ENCODE data around the gene FBXO46.

FBXO46 gene

DNA sequence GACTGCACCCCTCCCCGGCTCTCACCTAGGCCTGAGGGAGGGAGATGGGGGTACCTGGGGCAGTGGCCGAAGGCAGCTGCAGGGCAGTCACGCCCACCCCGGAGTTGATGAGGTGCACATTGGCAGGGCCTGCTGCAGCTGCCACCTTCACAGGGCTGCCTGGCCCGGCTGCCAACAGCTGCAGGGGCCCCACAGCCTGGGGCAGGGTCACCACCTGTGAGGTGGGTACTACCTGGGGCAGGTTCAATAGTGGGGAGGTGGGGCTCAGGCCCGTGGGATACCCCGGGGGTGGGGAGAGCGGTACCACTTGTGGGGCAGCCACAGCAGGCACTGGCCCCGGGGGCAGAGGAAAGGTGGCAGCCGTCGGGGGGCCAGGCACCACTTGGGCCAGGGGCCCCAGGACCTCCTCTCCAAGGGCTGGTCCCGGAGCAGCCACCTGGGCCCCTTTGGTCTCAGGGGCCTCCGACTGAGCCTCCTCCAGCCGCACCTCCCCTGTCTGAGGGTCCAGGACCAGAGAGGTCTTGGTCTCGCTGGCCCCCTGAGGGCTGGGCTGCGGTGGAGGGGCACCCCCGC, 35.7 kb upstream of the FBXO46 start:
- H3K27ac ChIP-seq (ENCODE audit: low read length): no peak overlapping the region
- no peak for DNase-seq (ENCODE audit: low read depth, low spot score)
- H3K36me3 ChIP-seq (ENCODE audit: control insufficient read depth, insufficient read depth, low read length): no peaks in the 10 kb centered on the region
- WGBS (ENCODE audit: insufficient coverage, insufficient read length): no CpG with 5 or more reads among the region's 17 CpGs
- H3K4me3 ChIP-seq (ENCODE audit: low read length): no peak overlapping the region
- H3K9me3 ChIP-seq (ENCODE audit: control insufficient read depth, insufficient read depth, low read length): no peaks in the 10 kb centered on the region
- peaks cover 19% of the 10 kb centered on the region for H3K4me1 ChIP-seq (ENCODE audit: control insufficient read depth, insufficient read depth, low read length)
- no peaks in the 10 kb centered on the region for H3K27me3 ChIP-seq (ENCODE audit: control insufficient read depth, insufficient read depth, low read length)

DNA sequence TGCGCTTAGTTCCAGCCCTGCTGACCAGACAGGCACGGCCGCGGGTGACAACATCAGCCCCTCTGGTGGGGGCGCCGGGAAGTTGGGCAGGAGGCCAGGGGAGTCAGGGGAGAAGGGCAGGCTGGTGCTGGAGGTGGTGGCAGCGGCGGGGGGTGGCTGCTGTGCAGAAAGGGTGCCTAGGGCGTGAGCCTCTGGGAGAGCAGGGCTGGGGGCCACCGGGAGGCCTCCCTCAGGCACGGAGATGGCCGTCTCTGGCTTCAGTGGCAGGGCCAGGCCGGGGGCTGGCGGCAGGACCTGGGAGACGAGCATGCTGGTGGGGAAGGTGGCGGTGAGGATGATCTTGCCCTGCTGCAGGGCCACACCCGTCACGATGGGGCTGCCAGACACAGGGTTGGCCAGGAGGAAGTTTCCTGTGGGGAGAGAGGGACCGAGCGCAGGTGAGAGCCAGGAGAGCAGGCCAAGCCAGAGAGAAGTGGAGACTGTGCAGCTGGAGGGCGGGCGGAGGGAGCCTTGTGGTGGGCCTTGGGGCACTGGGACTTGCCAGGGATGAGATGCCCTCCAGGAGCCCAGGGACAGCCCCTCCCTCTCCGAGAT, 35.1 kb upstream of the FBXO46 start:
- H3K36me3 ChIP-seq (ENCODE audit: control insufficient read depth, insufficient read depth, low read length): no peaks in the 10 kb centered on the region
- no peak for DNase-seq (ENCODE audit: low read depth, low spot score)

DNA sequence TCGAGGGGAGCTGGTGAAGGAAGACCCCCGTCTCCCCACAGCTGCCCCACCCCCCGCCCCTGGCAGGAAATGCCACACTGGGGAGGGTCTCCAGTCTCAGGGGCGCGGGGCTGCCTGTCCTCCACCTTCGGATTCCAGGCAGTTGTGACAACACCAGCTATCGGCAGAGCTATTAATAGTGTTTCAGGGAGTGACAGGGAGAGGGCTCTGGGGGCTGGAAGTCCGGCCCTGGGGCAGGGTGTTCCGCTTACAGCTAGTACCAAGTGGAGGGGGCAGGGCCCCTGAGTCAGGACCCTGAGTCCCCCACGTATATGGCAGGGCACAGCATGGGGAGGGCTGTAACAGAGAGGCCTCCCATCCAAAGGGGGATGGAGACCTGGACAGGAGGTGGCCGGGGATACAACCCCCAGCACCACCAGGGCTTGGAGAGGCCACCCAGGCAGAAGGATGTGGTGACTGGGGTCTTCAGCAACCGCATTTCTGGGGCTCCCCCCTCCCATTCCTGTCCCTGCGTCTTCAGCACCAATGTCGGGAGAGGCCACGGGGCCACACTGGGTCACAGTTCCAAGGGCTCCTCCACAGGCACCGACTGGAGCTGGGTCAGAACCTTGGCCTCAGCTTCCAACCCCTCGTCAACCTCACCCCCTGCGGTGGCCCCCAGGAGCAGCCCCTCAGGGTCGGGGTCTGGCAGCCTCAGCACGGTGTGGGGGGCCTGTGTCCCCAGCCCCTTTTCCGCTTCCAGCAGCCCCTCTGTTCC, 34.4 kb upstream of the FBXO46 start:
- Histone ChIP-seq H3K4me1 (ENCODE audit: control insufficient read depth, insufficient read depth, low read length) (peaks cover 19% of the 10 kb centered on the region), H3K4me3 (ENCODE audit: low read length) (no peak overlapping the region), H3K27me3 (ENCODE audit: control insufficient read depth, insufficient read depth, low read length) (no peaks in the 10 kb centered on the region), H3K9me3 (ENCODE audit: control insufficient read depth, insufficient read depth, low read length) (no peaks in the 10 kb centered on the region), H3K27ac (ENCODE audit: low read length) (no peak overlapping the region), H3K36me3 (ENCODE audit: control insufficient read depth, insufficient read depth, low read length) (no peaks in the 10 kb centered on the region)
- no CpG with 5 or more reads among the region's 21 CpGs for WGBS (ENCODE audit: insufficient coverage, insufficient read length)
- no peak for DNase-seq (ENCODE audit: low read depth, low spot score)

More for the DNA sequence above, 35.1 kb upstream of the FBXO46 start:
- WGBS (ENCODE audit: insufficient coverage, insufficient read length): no CpG with 5 or more reads among the region's 23 CpGs
- no peaks in the 10 kb centered on the region for H3K9me3 ChIP-seq (ENCODE audit: control insufficient read depth, insufficient read depth, low read length)
- no peak overlapping the region for H3K27ac ChIP-seq (ENCODE audit: low read length)
- H3K4me1 ChIP-seq (ENCODE audit: control insufficient read depth, insufficient read depth, low read length): peaks cover 19% of the 10 kb centered on the region
- no peaks in the 10 kb centered on the region for H3K27me3 ChIP-seq (ENCODE audit: control insufficient read depth, insufficient read depth, low read length)
- no peak overlapping the region for H3K4me3 ChIP-seq (ENCODE audit: low read length)

DNA sequence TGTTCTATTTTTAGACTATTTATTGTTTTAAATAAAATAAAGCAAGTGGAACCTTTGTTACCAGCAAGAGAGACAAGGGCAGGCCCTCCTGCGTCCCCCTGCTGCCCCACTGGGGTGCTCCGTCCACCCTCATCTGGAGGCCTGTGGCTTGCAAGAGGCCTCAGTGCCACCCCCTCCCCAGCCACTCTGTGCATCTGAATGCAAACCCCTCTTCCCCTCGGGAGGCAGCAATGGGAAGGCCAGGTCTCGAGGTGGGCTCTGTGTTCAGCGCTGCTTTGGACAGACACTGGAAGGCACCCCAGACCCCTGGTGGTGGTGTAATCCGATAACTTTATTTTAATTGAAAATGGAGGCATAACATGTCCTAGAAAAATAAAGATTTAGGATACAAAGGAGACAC, 33.8 kb upstream of the FBXO46 start:
- Histone ChIP-seq H3K9me3 (ENCODE audit: control insufficient read depth, insufficient read depth, low read length) (no peaks in the 10 kb centered on the region), H3K27ac (ENCODE audit: low read length) (no peak overlapping the region), H3K27me3 (ENCODE audit: control insufficient read depth, insufficient read depth, low read length) (no peaks in the 10 kb centered on the region), H3K36me3 (ENCODE audit: control insufficient read depth, insufficient read depth, low read length) (no peaks in the 10 kb centered on the region), H3K4me1 (ENCODE audit: control insufficient read depth, insufficient read depth, low read length) (peaks cover 19% of the 10 kb centered on the region), H3K4me3 (ENCODE audit: low read length) (no peak overlapping the region)
- no peak for DNase-seq (ENCODE audit: low read depth, low spot score)
- no CpG with 5 or more reads among the region's 6 CpGs for WGBS (ENCODE audit: insufficient coverage, insufficient read length)

DNA sequence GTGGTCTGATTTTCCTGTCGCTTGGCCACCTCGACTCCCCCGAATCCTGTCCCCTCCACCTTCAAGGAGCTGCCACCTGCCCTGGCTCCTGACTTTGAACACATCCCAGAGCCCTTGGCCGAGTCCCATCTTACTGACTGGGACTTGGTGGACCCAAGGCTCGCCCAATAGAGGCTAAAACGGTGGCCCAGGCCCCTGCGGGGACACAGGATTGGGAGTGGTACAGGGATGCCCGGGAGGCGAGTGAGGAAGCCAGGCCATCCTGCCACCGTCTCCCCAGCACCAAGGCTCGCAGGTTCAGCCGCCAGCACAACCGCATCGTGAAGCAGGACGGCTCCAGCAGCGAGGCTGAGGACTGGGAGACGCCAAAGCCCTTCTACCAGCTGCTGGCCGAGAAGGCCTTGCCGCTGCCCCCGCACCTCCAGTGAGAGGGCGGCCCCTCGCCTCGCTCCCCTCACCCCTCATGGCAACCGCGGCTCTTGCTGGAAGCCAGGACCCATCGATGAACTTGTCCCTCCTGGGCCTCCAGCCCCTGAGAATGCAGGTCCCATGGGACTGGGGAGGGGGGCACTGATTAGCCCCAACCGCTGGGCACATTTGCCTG, 33.1 kb upstream of the FBXO46 start:
- Histone ChIP-seq H3K9me3 (ENCODE audit: control insufficient read depth, insufficient read depth, low read length) (no peaks in the 10 kb centered on the region), H3K27me3 (ENCODE audit: control insufficient read depth, insufficient read depth, low read length) (no peaks in the 10 kb centered on the region), H3K36me3 (ENCODE audit: control insufficient read depth, insufficient read depth, low read length) (no peaks in the 10 kb centered on the region), H3K4me1 (ENCODE audit: control insufficient read depth, insufficient read depth, low read length) (peaks cover 19% of the 10 kb centered on the region), H3K27ac (ENCODE audit: low read length) (no peak overlapping the region), H3K4me3 (ENCODE audit: low read length) (no peak overlapping the region)
- WGBS (ENCODE audit: insufficient coverage, insufficient read length): no CpG with 5 or more reads among the region's 27 CpGs
- DNase-seq (ENCODE audit: low read depth, low spot score): no peak

DNA sequence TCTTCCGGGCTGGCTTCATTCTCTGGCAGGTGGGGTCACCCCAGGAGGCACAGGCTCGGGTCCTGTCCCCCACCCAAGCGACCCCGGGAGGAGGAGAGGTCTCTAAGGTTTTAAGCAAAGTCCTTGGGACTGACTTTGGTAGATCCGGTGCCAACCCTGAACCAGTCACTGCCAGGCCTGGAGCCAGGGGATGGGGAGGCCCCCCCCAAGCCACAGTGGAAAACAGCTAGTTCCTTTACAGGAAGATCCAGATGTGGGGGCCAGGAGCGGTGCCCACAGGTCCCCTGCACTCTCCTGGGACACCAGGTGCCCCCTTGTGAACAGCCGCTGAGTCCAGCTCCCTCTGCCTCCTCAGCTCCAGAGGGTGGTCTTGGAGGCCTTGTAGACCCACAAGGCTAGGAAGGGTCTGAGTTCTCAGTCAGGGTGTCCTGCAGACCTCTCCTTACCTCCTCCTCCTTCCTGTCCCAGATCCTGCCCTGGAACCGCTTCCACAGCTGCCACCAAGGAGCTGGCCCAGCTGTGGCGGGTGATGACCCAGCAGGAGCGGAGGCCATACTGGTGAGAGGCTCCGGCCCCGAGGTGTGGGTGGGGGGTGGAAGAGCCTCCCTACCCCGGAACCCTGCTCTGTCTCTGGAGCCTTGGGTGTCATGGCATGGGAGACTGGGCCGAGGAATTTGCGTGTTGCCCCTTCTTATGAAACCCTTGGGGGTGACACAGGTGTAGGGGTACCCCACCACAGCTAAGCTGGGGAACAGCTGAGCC, 32.4 kb upstream of the FBXO46 start:
- no peak overlapping the region for H3K27ac ChIP-seq (ENCODE audit: low read length)
- no peak overlapping the region for H3K4me3 ChIP-seq (ENCODE audit: low read length)
- WGBS (ENCODE audit: insufficient coverage, insufficient read length): no CpG with 5 or more reads among the region's 15 CpGs

DNA sequence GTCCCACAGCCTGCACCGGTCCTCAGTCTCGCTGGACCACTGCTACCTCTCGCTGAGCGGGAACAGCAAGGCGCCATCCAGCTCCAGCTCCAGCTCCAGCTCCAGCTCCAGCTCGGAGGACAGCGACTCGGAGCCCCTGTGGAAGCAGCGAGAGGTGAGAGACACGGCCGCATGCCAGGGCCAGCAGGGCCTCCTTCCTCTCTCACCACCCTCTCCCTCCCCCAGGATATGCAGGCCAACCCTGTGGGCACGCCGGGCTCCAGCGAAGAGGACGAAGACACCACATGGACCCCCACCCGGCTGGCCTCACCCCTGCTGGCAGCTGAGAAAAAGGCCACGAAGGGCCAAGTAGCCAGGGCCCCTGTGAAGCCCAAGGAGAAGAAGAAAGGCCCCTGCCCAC, 31.0 kb upstream of the FBXO46 start:
- peaks cover 16% of the 10 kb centered on the region for H3K4me1 ChIP-seq (ENCODE audit: control insufficient read depth, insufficient read depth, low read length)
- no peaks in the 10 kb centered on the region for H3K9me3 ChIP-seq (ENCODE audit: control insufficient read depth, insufficient read depth, low read length)
- no peaks in the 10 kb centered on the region for H3K27me3 ChIP-seq (ENCODE audit: control insufficient read depth, insufficient read depth, low read length)
- DNase-seq (ENCODE audit: low read depth, low spot score): no peak
- no CpG with 5 or more reads among the region's 17 CpGs for WGBS (ENCODE audit: insufficient coverage, insufficient read length)
- H3K36me3 ChIP-seq (ENCODE audit: control insufficient read depth, insufficient read depth, low read length): no peaks in the 10 kb centered on the region
- no peak overlapping the region for H3K4me3 ChIP-seq (ENCODE audit: low read length)
- no peak overlapping the region for H3K27ac ChIP-seq (ENCODE audit: low read length)

More for the DNA sequence above, 32.4 kb upstream of the FBXO46 start:
- Histone ChIP-seq H3K27me3 (ENCODE audit: control insufficient read depth, insufficient read depth, low read length) (no peaks in the 10 kb centered on the region), H3K9me3 (ENCODE audit: control insufficient read depth, insufficient read depth, low read length) (no peaks in the 10 kb centered on the region), H3K4me1 (ENCODE audit: control insufficient read depth, insufficient read depth, low read length) (peaks cover 19% of the 10 kb centered on the region), H3K36me3 (ENCODE audit: control insufficient read depth, insufficient read depth, low read length) (no peaks in the 10 kb centered on the region)
- DNase-seq (ENCODE audit: low read depth, low spot score): no peak

DNA sequence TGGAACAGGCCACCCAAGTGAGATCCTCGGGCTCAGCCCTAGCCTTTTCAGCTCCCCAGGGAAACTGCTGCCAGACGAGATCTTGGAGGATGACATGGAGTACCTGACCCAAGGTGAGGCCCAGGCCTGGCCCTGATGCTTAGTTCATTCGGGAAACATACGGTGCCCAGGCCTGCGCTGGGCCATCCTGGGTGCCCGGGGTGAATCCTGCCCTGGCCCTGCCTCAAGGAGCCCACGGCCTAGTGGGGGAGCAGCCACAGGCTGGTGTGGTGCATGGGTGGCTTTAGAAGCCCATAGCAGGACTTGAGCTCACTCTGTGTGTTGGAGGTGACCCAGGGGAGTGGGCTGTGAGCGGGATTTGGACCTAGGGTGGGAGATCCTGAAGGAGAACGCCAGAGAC, 28.2 kb upstream of the FBXO46 start:
- no peak overlapping the region for H3K4me3 ChIP-seq (ENCODE audit: low read length)
- no CpG with 5 or more reads among the region's 9 CpGs for WGBS (ENCODE audit: insufficient coverage, insufficient read length)
- no peak for DNase-seq (ENCODE audit: low read depth, low spot score)
- no peaks in the 10 kb centered on the region for H3K9me3 ChIP-seq (ENCODE audit: control insufficient read depth, insufficient read depth, low read length)
- H3K4me1 ChIP-seq (ENCODE audit: control insufficient read depth, insufficient read depth, low read length): peaks cover 3% of the 10 kb centered on the region
- no peaks in the 10 kb centered on the region for H3K36me3 ChIP-seq (ENCODE audit: control insufficient read depth, insufficient read depth, low read length)
- H3K27me3 ChIP-seq (ENCODE audit: control insufficient read depth, insufficient read depth, low read length): no peaks in the 10 kb centered on the region
- H3K27ac ChIP-seq (ENCODE audit: low read length): no peak overlapping the region

DNA sequence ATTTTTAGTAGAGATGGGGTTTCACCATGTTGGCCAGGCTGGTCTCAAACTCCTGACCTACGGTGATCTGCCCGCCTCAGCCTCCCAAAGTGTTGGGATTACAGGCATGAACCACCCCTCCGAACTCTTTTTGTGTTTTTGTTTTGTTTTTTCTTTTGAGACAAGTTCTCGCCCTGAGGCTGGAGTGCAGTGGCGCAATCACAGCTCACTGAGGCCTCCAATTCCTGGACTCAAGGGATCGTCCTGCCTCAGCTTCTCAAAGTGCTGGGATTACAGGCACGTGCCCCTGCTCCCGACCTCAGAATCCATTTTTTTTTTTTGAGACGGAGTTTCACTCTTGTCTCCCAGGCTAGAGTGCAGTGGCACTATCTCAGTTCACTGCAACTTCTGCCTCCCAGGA, 27.0 kb upstream of the FBXO46 start:
- no peak for DNase-seq (ENCODE audit: low read depth, low spot score)
- no CpG with 5 or more reads among the region's 9 CpGs for WGBS (ENCODE audit: insufficient coverage, insufficient read length)
- no peak overlapping the region for H3K27ac ChIP-seq (ENCODE audit: low read length)
- no peaks in the 10 kb centered on the region for H3K27me3 ChIP-seq (ENCODE audit: control insufficient read depth, insufficient read depth, low read length)
- no peaks in the 10 kb centered on the region for H3K36me3 ChIP-seq (ENCODE audit: control insufficient read depth, insufficient read depth, low read length)
- H3K4me3 ChIP-seq (ENCODE audit: low read length): no peak overlapping the region
- H3K9me3 ChIP-seq (ENCODE audit: control insufficient read depth, insufficient read depth, low read length): no peaks in the 10 kb centered on the region
- H3K4me1 ChIP-seq (ENCODE audit: control insufficient read depth, insufficient read depth, low read length): no peaks in the 10 kb centered on the region; the same call in 1 of the 2 replicates

DNA sequence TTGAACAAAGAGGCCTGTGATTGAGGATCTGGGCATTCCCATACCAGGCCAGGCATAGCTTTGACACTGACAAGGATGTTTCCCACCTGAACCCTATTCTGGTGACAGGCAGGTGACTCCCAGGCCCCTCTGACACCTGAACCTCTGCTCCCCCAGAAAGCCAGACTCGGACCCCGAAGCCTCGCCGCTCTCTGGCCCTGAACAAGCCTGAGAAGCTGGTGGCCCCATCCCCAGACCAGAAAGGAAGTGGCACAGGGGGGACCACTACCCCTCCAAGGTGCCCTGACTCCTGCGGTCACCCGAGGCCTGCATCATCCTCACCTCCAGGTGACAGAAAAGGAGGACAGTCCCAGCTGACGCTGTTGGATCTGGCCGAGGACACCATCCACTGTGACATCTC, 23.6 kb upstream of the FBXO46 start:
- no peak overlapping the region for H3K4me3 ChIP-seq (ENCODE audit: low read length)
- WGBS (ENCODE audit: insufficient coverage, insufficient read length): no CpG with 5 or more reads among the region's 8 CpGs

More for the DNA sequence above, 23.6 kb upstream of the FBXO46 start:
- no peaks in the 10 kb centered on the region for H3K9me3 ChIP-seq (ENCODE audit: control insufficient read depth, insufficient read depth, low read length)
- no peaks in the 10 kb centered on the region for H3K36me3 ChIP-seq (ENCODE audit: control insufficient read depth, insufficient read depth, low read length)
- H3K4me1 ChIP-seq (ENCODE audit: control insufficient read depth, insufficient read depth, low read length): no peaks in the 10 kb centered on the region
- H3K27me3 ChIP-seq (ENCODE audit: control insufficient read depth, insufficient read depth, low read length): no peaks in the 10 kb centered on the region
- DNase-seq (ENCODE audit: low read depth, low spot score): no peak
- no peak overlapping the region for H3K27ac ChIP-seq (ENCODE audit: low read length)
